GM12892 (cell line): Measurements from ENCODE around the gene DST.

Experiments used
- POLR2A ChIP-seq: IDR thresholded peaks from 2 replicates; pipeline ENCODE4 v1.6.1; 2011; ENCODE audit warnings: low read depth, low read length, control low read depth
- POLR2AphosphoS5 ChIP-seq: IDR thresholded peaks from 2 replicates; pipeline ENCODE4 v1.6.1; 2011; ENCODE audit warnings: low read depth, low read length, control low read depth
- TAF1 ChIP-seq: IDR thresholded peaks from 2 replicates; pipeline ENCODE4 v1.6.1; 2011; ENCODE audit warnings: low read depth, mild to moderate bottlenecking, control low read depth, low read length, borderline replicate concordance

- TF ChIP-seq TAF1 (no peak), POLR2A (no peak), POLR2AphosphoS5 (no peak)
Measured at GRCh38 chr6:56660381-56660730, 17.7 kb upstream of the DST start.
